Natural killer cell (primary cell): ENCODE measurements around the gene R3HDML. TPM values are rescaled to one million over a fixed set of nuclear protein-coding genes. Genes with fewer than 3 reads are reported as not detected.

Experiments used
- ATAC-seq, 3 donors: fragments of 150-1000 bp in 2 of 3; fragments of 200-7000 bp in 1 of 3; cut with Tn5 transposase; 1 replicate in 1 of 3; 2 replicates in 2 of 3; pipeline ENCODE4 v1.10.0; 2021; ENCODE audit warnings: mild to moderate bottlenecking in 2 of 3, moderate library complexity in 2 of 3
- DNase-seq, 2 donors: peaks; one replicate each; pipeline versions ENCODE4 v3.0.0 to v3.0.0-alpha.2; 2013 to 2021; ENCODE audit warnings: mixed read lengths in 1 of 2
- H3K27ac ChIP-seq: one replicate; pipeline ENCODE4 v1.5.1; 2013; ENCODE audit warnings: mild to moderate bottlenecking, low read length
- H3K27me3 ChIP-seq: one replicate; pipeline ENCODE4 v1.6.1; 2013; ENCODE audit warnings: low read length; ENCODE audit not compliant: control insufficient read depth, insufficient read depth
- H3K36me3 ChIP-seq: one replicate; pipeline ENCODE4 v1.6.1; 2013; ENCODE audit warnings: low read length; ENCODE audit not compliant: control insufficient read depth, insufficient read depth
- H3K4me1 ChIP-seq: one replicate; pipeline ENCODE4 v1.6.1; 2013; ENCODE audit warnings: low read length; ENCODE audit not compliant: control insufficient read depth, insufficient read depth
- H3K4me3 ChIP-seq: one replicate; pipeline ENCODE4 v1.5.1; 2013; ENCODE audit warnings: low read length
- H3K9me3 ChIP-seq: one replicate; pipeline ENCODE4 v1.6.1; 2013; ENCODE audit warnings: low read length; ENCODE audit not compliant: control insufficient read depth, insufficient read depth
- H3K27ac Mint-ChIP-seq, 2 donors: one replicate each; pipeline ENCODE4 v1.8.0; 2022; ENCODE audit warnings: mild to moderate bottlenecking in 2 of 2, mixed read lengths in 2 of 2, moderate library complexity in 1 of 2
- H3K27me3 Mint-ChIP-seq, 2 donors: one replicate each; pipeline ENCODE4 v1.8.0; 2022; ENCODE audit warnings: low read depth in 2 of 2, mixed read lengths in 2 of 2
- H3K36me3 Mint-ChIP-seq: one replicate; pipeline ENCODE4 v1.8.0; 2022; ENCODE audit warnings: mixed read lengths
- H3K4me1 Mint-ChIP-seq, 2 donors: one replicate each; pipeline ENCODE4 v1.8.0; 2022; ENCODE audit warnings: mixed read lengths in 2 of 2
- H3K4me3 Mint-ChIP-seq: one replicate; pipeline ENCODE4 v1.8.0; 2022; ENCODE audit warnings: mild to moderate bottlenecking, moderate library complexity, mixed read lengths
- H3K9me3 Mint-ChIP-seq, 2 donors: one replicate each; pipeline ENCODE4 v1.8.0; 2022; ENCODE audit warnings: mixed read lengths in 2 of 2
- WGBS: methylation state at CpG from one replicate; pipeline ENCODE4 v1.1.7; 2013; ENCODE audit warnings: missing lambda C conversion rate; ENCODE audit not compliant: insufficient coverage; 5-methylcytosine and 5-hydroxymethylcytosine counted together
- intact Hi-C: fragments of 100-400 bp; cut with micrococcal nuclease; formaldehyde crosslinking; loops from one replicate; pipeline ENCODE4 v1.14.2; 2022
- total RNA-seq, 4 donors: library from RNA; stranded (reverse); fragments of 120-200 nt in 1 of 4; gene quantifications; one replicate each; pipeline versions ENCODE4 v1.2.3 to v1.2.4, GENCODE V29; 2013 to 2022
- TF ChIP-seq, protein P1 (sequence below): fragments of 200-600 bp; IDR thresholded peaks from one replicate; pipeline ENCODE4 v1.8.0; 2022; ENCODE audit warnings: antibody characterized with exemption

Gene R3HDML
- total RNA-seq, 3 donors from 2014 or later (not counting 1 experiment from before 2014, with no cell fraction given) = not detected

DNA sequence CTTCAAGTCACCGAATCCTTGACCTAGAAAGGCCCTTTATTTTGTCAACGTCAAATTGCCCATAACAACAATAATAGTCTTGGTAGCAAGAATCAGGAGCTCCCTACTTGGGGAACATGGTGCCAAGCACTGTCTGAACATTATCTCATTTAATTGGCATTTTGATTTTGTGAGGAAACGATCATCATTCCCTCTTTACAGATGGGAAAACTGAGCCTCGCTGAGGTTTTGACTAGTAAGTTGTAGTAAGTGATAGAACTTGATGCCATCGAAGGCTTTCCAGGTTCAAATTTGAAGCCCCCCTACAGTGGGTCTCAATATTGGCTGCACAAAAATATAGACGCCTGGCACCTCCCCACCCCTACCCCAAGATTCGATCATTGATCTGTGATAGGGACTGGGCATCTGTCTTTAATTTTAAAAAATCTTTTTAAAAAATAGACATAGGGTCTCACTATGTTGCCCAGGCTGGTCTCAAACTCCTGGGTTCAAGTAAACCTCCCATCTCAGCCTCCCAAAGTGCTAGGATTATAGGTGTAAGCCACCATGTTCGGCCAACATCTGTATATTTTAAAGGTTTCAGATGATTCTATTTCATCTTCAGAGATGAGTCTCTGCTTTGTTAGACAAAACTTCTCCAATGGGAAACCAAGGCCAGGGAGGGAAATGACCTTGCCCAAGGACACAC lies 55.4 kb downstream of the R3HDML start:
- Mint-ChIP-seq H3K4me1 (peaks cover 11 to 20% of the 10 kb centered on the region in 2 donors), H3K9me3 (no peaks in the 10 kb centered on the region), H3K4me3 (no peak overlapping the region), H3K36me3 (no peaks in the 10 kb centered on the region), H3K27ac (no peak overlapping the region), H3K27me3 (peaks cover 5 to 10% of the 10 kb centered on the region in 2 donors)
- no peak for ATAC-seq
- intact Hi-C loops = no loop called here
- Histone ChIP-seq H3K27me3 (no peaks in the 10 kb centered on the region), H3K4me1 (peaks cover 6% of the 10 kb centered on the region), H3K27ac (no peak overlapping the region), H3K9me3 (no peaks in the 10 kb centered on the region), H3K4me3 (no peak overlapping the region), H3K36me3 (no peaks in the 10 kb centered on the region)
- WGBS = 93% methylated on average over 7 of the region's 8 CpGs
- no peak for DNase-seq
- TF ChIP-seq, protein P1, sequence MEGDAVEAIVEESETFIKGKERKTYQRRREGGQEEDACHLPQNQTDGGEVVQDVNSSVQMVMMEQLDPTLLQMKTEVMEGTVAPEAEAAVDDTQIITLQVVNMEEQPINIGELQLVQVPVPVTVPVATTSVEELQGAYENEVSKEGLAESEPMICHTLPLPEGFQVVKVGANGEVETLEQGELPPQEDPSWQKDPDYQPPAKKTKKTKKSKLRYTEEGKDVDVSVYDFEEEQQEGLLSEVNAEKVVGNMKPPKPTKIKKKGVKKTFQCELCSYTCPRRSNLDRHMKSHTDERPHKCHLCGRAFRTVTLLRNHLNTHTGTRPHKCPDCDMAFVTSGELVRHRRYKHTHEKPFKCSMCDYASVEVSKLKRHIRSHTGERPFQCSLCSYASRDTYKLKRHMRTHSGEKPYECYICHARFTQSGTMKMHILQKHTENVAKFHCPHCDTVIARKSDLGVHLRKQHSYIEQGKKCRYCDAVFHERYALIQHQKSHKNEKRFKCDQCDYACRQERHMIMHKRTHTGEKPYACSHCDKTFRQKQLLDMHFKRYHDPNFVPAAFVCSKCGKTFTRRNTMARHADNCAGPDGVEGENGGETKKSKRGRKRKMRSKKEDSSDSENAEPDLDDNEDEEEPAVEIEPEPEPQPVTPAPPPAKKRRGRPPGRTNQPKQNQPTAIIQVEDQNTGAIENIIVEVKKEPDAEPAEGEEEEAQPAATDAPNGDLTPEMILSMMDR = no peak

GRCh38 chr20:44392776-44393607 lies 56.1 kb downstream of the R3HDML start:
- Mint-ChIP-seq H3K9me3 (no peaks in the 10 kb centered on the region), H3K4me1 (peaks cover 11 to 14% of the 10 kb centered on the region in 2 donors), H3K27ac (no peak overlapping the region), H3K4me3 (no peak overlapping the region), H3K36me3 (no peaks in the 10 kb centered on the region), H3K27me3 (peaks cover 3 to 10% of the 10 kb centered on the region in 2 donors)
- TF ChIP-seq, protein P1 = no peak
- Histone ChIP-seq H3K4me1 (peaks cover 6% of the 10 kb centered on the region), H3K36me3 (no peaks in the 10 kb centered on the region), H3K9me3 (no peaks in the 10 kb centered on the region), H3K4me3 (no peak overlapping the region), H3K27ac (no peak overlapping the region), H3K27me3 (no peaks in the 10 kb centered on the region)
- intact Hi-C loops = no loop called here
- DNase-seq (no peak), ATAC-seq (no peak)
- WGBS = 79% methylated on average over 5 of the region's 5 CpGs

DNA sequence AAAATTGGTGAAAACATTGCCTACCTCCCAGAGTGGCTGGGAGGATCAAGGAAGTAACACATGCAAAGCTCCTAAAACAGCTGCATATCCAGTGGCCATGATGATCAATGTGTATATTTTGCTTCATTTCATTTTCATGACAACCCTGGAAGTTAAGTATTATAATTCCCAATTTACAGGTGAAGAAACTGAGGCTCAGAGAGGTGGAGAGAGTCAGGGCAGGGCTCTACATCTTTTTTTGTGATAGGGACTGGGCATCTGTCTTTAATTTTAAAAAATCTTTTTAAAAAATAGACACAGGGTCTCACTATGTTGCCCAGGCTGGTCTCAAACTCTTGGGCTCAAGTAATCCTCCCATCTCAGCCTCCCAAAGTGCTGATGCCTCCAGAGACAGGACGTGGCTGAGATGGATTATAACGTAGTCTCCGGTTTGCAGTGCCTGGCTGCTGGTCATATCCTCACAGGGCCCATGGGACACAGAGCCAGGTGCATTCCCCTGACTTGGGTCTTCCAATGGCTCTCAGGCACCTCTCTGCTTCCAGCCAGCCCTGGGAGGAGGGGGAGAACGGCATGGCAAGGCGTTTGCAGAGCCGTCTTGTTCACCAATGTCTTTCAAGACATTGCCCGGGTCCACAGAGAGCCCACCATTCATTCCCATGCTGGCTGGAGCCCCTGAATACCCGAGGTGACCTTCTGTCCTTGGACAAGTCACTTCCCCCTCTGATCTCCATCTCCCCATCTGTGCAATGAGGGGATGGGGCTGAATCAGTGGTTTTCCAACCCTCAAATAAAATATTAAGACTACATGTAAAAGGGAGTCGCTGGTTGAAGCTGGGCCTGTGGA lies 57.0 kb downstream of the R3HDML start:
- H3K4me1 ChIP-seq = peaks cover under 1% of the 10 kb centered on the region
- TF ChIP-seq, protein P1 = no peak
- Mint-ChIP-seq H3K27ac (no peak overlapping the region), H3K36me3 (no peaks in the 10 kb centered on the region), H3K27me3 (peaks cover 3 to 10% of the 10 kb centered on the region in 2 donors), H3K4me3 (no peak overlapping the region), H3K4me1 (peaks cover 4 to 7% of the 10 kb centered on the region in 2 donors), H3K9me3 (no peaks in the 10 kb centered on the region)
- H3K4me3 ChIP-seq = no peak overlapping the region
- DNase-seq (no peak), ATAC-seq (no peak)
- no peaks in the 10 kb centered on the region for H3K9me3 ChIP-seq
- intact Hi-C loops = no loop called here
- H3K27ac ChIP-seq = no peak overlapping the region
- no peaks in the 10 kb centered on the region for H3K36me3 ChIP-seq
- H3K27me3 ChIP-seq = no peaks in the 10 kb centered on the region
- WGBS = 78% methylated on average over 9 of the region's 9 CpGs
